Activated CD8-positive, alpha-beta T cell treated with anti-CD3 and anti-CD28 coated beads for 36 hours (primary cell): ENCODE measurements around the gene E2F8. TPM values are rescaled to one million over a fixed set of nuclear protein-coding genes. Genes with fewer than 3 reads are reported as not detected.

ENCODE experiments used
- ATAC-seq: fragments of 200-7000 bp; cut with Tn5 transposase; one replicate; pipeline ENCODE4 v1.10.0; 2021; ENCODE audit warnings: mild to moderate bottlenecking, moderate library complexity
- CTCF ChIA-PET: fragments of 350-600 bp; sonication (Branson Sonifier 250); formaldehyde crosslinking; loops from one replicate; lab custom pipeline; 2021; ENCODE audit warnings: antibody characterized with exemption; lab: Charles Lee
- POLR2A ChIA-PET: fragments of 350-600 bp; sonication (Branson Sonifier 250); formaldehyde crosslinking; loops from one replicate; lab custom pipeline; 2021; ENCODE audit warnings: antibody characterized with exemption; lab: Charles Lee
- DNase-seq: peaks from one replicate; pipeline ENCODE4 v3.0.0-alpha.2; 2020
- H3K27ac Mint-ChIP-seq: one replicate; pipeline ENCODE4 v1.8.0; 2021; ENCODE audit warnings: mild to moderate bottlenecking, mixed read lengths
- H3K27me3 Mint-ChIP-seq: one replicate; pipeline ENCODE4 v1.8.0; 2021; ENCODE audit warnings: mixed read lengths
- H3K36me3 Mint-ChIP-seq: one replicate; pipeline ENCODE4 v1.8.0; 2021; ENCODE audit warnings: low read depth, mixed read lengths
- H3K4me1 Mint-ChIP-seq: one replicate; pipeline ENCODE4 v1.8.0; 2021; ENCODE audit warnings: low read depth, mixed read lengths
- H3K4me3 Mint-ChIP-seq: one replicate; pipeline ENCODE4 v1.8.0; 2021; ENCODE audit warnings: mild to moderate bottlenecking, moderate library complexity, mixed read lengths
- H3K9me3 Mint-ChIP-seq: one replicate; pipeline ENCODE4 v1.8.0; 2021; ENCODE audit warnings: mixed read lengths
- intact Hi-C: fragments of 100-400 bp; cut with micrococcal nuclease; formaldehyde crosslinking; loops from one replicate; pipeline ENCODE4 v1.10.0; 2022
- total RNA-seq, 2 experiments: library from RNA; stranded (reverse); gene quantifications; one replicate each; pipeline ENCODE4 v1.2.3, GENCODE V29; 2021
- TF ChIP-seq, protein P1 (sequence below): fragments of 200-600 bp; IDR thresholded peaks from one replicate; pipeline ENCODE4 v1.8.0; 2022; ENCODE audit warnings: antibody characterized with exemption, mild to moderate bottlenecking

The E2F8 gene
- total RNA-seq, 2 experiments from 2014 or later = 12.9 to 13.1 TPM

GRCh38 chr11:19208959-19209546 is 31.7 kb downstream of the E2F8 start:
- H3K36me3 Mint-ChIP-seq = no peaks in the 10 kb centered on the region
- no peaks in the 10 kb centered on the region for H3K4me1 Mint-ChIP-seq

DNA sequence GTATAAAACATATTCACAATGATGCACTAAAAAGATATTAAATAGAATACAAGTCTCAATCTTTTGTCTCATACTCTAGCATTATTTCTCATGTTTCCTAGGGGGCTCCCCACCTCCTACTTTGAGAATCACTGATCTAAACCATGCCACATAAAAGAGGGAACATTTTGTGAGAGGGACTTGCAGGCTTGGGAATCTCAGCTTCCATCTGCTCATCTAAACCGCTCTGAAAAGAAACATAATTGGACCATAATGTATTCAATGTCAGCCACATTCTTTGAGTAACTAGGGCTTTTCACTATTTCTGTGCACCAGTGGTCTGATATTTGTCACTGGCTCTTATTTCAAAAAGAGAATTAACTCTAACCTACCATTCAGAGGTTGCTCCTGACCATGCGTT is 32.6 kb downstream of the E2F8 start:
- ATAC-seq = no peak
- CTCF ChIA-PET = no interaction called here

More at GRCh38 chr11:19208959-19209546, 31.7 kb downstream of the E2F8 start:
- DNase-seq = no peak
- Mint-ChIP-seq H3K27ac (no peak overlapping the region), H3K9me3 (no peaks in the 10 kb centered on the region), H3K27me3 (peaks cover 5% of the 10 kb centered on the region), H3K4me3 (no peak overlapping the region)
- intact Hi-C loops = no loop called here
- TF ChIP-seq, protein P1, sequence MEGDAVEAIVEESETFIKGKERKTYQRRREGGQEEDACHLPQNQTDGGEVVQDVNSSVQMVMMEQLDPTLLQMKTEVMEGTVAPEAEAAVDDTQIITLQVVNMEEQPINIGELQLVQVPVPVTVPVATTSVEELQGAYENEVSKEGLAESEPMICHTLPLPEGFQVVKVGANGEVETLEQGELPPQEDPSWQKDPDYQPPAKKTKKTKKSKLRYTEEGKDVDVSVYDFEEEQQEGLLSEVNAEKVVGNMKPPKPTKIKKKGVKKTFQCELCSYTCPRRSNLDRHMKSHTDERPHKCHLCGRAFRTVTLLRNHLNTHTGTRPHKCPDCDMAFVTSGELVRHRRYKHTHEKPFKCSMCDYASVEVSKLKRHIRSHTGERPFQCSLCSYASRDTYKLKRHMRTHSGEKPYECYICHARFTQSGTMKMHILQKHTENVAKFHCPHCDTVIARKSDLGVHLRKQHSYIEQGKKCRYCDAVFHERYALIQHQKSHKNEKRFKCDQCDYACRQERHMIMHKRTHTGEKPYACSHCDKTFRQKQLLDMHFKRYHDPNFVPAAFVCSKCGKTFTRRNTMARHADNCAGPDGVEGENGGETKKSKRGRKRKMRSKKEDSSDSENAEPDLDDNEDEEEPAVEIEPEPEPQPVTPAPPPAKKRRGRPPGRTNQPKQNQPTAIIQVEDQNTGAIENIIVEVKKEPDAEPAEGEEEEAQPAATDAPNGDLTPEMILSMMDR = no peak
- ATAC-seq = no peak
- CTCF ChIA-PET = no interaction called here
- POLR2A ChIA-PET = no interaction called here

GRCh38 chr11:19204836-19205235 is 35.9 kb downstream of the E2F8 start:
- H3K4me1 Mint-ChIP-seq = no peaks in the 10 kb centered on the region
- no peak overlapping the region for H3K4me3 Mint-ChIP-seq
- no peak for DNase-seq
- H3K9me3 Mint-ChIP-seq = no peaks in the 10 kb centered on the region
- no peak overlapping the region for H3K27ac Mint-ChIP-seq
- CTCF ChIA-PET = no interaction called here
- H3K27me3 Mint-ChIP-seq = peaks cover 5% of the 10 kb centered on the region
- H3K36me3 Mint-ChIP-seq = no peaks in the 10 kb centered on the region
- TF ChIP-seq, protein P1 = no peak
- ATAC-seq = no peak
- intact Hi-C loops = no loop called here
- POLR2A ChIA-PET = no interaction called here

More for the DNA sequence above, 32.6 kb downstream of the E2F8 start:
- Mint-ChIP-seq H3K27ac (no peak overlapping the region), H3K4me3 (no peak overlapping the region), H3K27me3 (peaks cover 3% of the 10 kb centered on the region), H3K36me3 (no peaks in the 10 kb centered on the region), H3K9me3 (no peaks in the 10 kb centered on the region), H3K4me1 (no peaks in the 10 kb centered on the region)
- TF ChIP-seq, protein P1 = no peak
- DNase-seq = no peak
- POLR2A ChIA-PET = no interaction called here
- intact Hi-C loops = no loop called here

GRCh38 chr11:19201737-19202605 is 38.8 kb downstream of the E2F8 start, which contains the start of gene CSRP3:
Gene CSRP3, minus strand, starts transcription at chr11:19201983. Its CDS starts 9,535 bp downstream, at chr11:19192448.
- H3K9me3 Mint-ChIP-seq = no peaks in the 10 kb centered on the region
- intact Hi-C loops = no loop called here
- TF ChIP-seq, protein P1 = no peak
- no peak within 1 kb of the TSS for H3K4me3 Mint-ChIP-seq
- no peak for ATAC-seq
- POLR2A ChIA-PET = no interaction called here
- CTCF ChIA-PET = interaction anchor here (2.0 kb wide), 1 partner anchor 131 kb away, joined by 6 read pairs; no protein-coding TSS in a partner anchor
- no peak for DNase-seq
- H3K27ac Mint-ChIP-seq = no peak within 1 kb of the TSS
- no peaks in the 10 kb centered on the region for H3K4me1 Mint-ChIP-seq
- H3K36me3 Mint-ChIP-seq = no peaks in the 10 kb centered on the region
- H3K27me3 Mint-ChIP-seq = peaks cover 5% of the 10 kb centered on the region
